Small intestine (tissue), 7 donors: ENCODE data around the gene CRACR2A. TPM values are rescaled to one million over a fixed set of nuclear protein-coding genes. Genes with fewer than 3 reads are reported as not detected.

ENCODE experiments used
- DNase-seq, 2 donors: peaks; one replicate each; pipeline versions ENCODE4 v3.0.0 to v3.0.0-alpha.2; 2013
- FAIRE-seq: peaks from 2 replicates; lab custom pipeline; 2012; peaks lifted over from hg19 to GRCh38; lab: Jason Lieb, UNC
- H3K27ac ChIP-seq, 3 donors: one replicate each; pipeline ENCODE4 v1.5.1; 2013; ENCODE audit warnings: low read length in 2 of 3, mild to moderate bottlenecking in 2 of 3, control low read depth in 1 of 3, inconsistent platforms in 1 of 3, low read depth in 1 of 3, moderate library complexity in 1 of 3
- H3K27me3 ChIP-seq, 3 donors: one replicate each; pipeline ENCODE4 v1.6.1; 2013; ENCODE audit warnings: low read length in 3 of 3, inconsistent platforms in 1 of 3; ENCODE audit not compliant: control insufficient read depth in 3 of 3, insufficient read depth in 3 of 3
- H3K36me3 ChIP-seq, 3 donors: one replicate each; pipeline ENCODE4 v1.6.1; 2013; ENCODE audit warnings: low read length in 3 of 3, inconsistent platforms in 1 of 3, low read depth in 1 of 3, mild to moderate bottlenecking in 1 of 3, moderate library complexity in 1 of 3; ENCODE audit not compliant: control insufficient read depth in 3 of 3, insufficient read depth in 2 of 3
- H3K4me1 ChIP-seq, 3 donors: one replicate each; pipeline ENCODE4 v1.6.1; 2013; ENCODE audit warnings: low read length in 2 of 3, inconsistent platforms in 1 of 3, low read depth in 1 of 3, mild to moderate bottlenecking in 1 of 3, moderate library complexity in 1 of 3; ENCODE audit not compliant: control insufficient read depth in 3 of 3, insufficient read depth in 2 of 3
- H3K4me3 ChIP-seq, 3 donors: one replicate each; pipeline ENCODE4 v1.5.1; 2013; ENCODE audit warnings: low read length in 3 of 3, control low read depth in 1 of 3, inconsistent platforms in 1 of 3, low read depth in 1 of 3, mild to moderate bottlenecking in 1 of 3, moderate library complexity in 1 of 3
- H3K9me3 ChIP-seq, 2 donors: one replicate each; pipeline ENCODE4 v1.6.1; 2013; ENCODE audit warnings: low read depth in 1 of 2, low read length in 1 of 2; ENCODE audit not compliant: control insufficient read depth in 2 of 2, insufficient read depth in 1 of 2
- WGBS, 3 donors: extraction: QIAGEN DNeasy Blood & Tissue Kit; methylation state at CpG; one replicate each; pipeline ENCODE4 v1.1.7; 2013; 5-methylcytosine and 5-hydroxymethylcytosine counted together
- polyA plus RNA-seq, 4 donors: library from polyadenylated mRNA; stranded (reverse) in 3 of 4; unstranded in 1 of 4; fragments of 200-250 nt in 3 of 4; fragments of 120-200 nt in 1 of 4; gene quantifications; one replicate each; pipeline versions ENCODE4 v1.2.1 to v1.2.3, GENCODE V29; 2013
- donor health status: healthy with polysubstance abuse.
- donor health status: control.
- donor health status: control.
- donor health status: Bipolar disorder and iron deficiency.
- donor health status: healthy.

Gene CRACR2A
- polyA plus RNA-seq, 4 donors, result 5.1 to 16.3 (median 8.8) TPM

GRCh38 chr12:3759878-3760277, 7.0 kb upstream of the CRACR2A start:
- H3K4me3 ChIP-seq, result no peak overlapping the region
- FAIRE-seq, result no peak
- no peak for DNase-seq
- WGBS, 3 donors, result 32 to 55% (median 49%) methylated on average over 2 of the region's 2 CpGs
- H3K4me1 ChIP-seq, result no peaks in the 10 kb centered on the region
- no peaks in the 10 kb centered on the region for H3K9me3 ChIP-seq
- no peaks in the 10 kb centered on the region for H3K27me3 ChIP-seq
- no peaks in the 10 kb centered on the region for H3K36me3 ChIP-seq
- H3K27ac ChIP-seq, result no peak overlapping the region

DNA sequence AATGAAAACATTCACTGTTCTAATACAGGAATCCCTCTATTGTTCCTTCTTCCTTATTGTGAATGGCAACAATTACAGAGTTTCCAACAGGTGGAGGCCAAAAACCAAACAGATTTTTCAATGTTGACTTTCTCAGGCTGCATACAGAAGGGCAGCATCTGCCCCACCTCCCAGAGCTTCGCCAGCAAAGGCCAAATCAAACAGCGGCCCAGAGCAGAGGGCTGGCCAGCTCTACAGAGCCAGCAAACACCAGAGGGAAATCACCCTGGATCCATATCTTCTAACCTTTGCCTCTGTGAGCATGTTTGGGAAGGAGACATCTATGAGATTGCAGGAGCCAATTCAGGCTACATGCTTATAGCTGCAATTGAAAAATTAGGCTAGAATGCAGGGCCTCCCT, 4.4 kb upstream of the CRACR2A start:
- FAIRE-seq (no peak), DNase-seq (peak in 1 of 2 donors; percentile 36)
- Histone ChIP-seq H3K9me3 (peaks cover 0 to 3% of the 10 kb centered on the region in 2 donors), H3K27me3 (peaks cover 0 to 4% (median 0%) of the 10 kb centered on the region in 3 donors), H3K4me1 (peaks cover 0 to 3% (median 0%) of the 10 kb centered on the region in 3 donors), H3K27ac (no peak overlapping the region), H3K36me3 (no peaks in the 10 kb centered on the region), H3K4me3 (no peak overlapping the region)
- WGBS, 3 donors, result 24 to 62% (median 53%) methylated on average over 2 of the region's 2 CpGs

DNA sequence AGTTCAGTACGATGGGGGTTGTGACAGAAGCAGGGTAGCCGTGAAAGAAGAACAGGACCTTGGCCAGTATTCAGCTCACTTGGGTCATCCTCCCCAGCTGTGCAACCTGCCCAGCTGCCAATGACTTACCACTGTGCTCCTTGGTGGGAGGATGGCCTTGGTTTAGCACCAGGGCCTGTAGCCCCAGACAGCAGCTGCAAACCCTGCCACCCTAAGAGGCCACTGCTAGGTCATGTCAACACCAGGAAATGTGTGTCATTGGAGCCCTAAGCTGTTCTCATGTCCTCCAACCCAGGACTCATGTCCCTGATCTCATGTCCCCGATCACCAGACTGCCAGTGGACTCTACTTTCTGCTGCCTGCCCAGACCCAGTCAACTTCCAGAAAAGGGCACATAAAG, 3.0 kb upstream of the CRACR2A start:
- Histone ChIP-seq H3K9me3 (peaks cover 0 to 3% of the 10 kb centered on the region in 2 donors), H3K4me1 (peaks cover 0 to 3% (median 0%) of the 10 kb centered on the region in 3 donors), H3K27me3 (peaks cover 0 to 4% (median 0%) of the 10 kb centered on the region in 3 donors), H3K27ac (no peak overlapping the region), H3K36me3 (no peaks in the 10 kb centered on the region), H3K4me3 (no peak overlapping the region)
- WGBS, 3 donors, result 89 to 97% (median 92%) methylated on average over 3 of the region's 3 CpGs
- FAIRE-seq (no peak), DNase-seq (no peak)

DNA sequence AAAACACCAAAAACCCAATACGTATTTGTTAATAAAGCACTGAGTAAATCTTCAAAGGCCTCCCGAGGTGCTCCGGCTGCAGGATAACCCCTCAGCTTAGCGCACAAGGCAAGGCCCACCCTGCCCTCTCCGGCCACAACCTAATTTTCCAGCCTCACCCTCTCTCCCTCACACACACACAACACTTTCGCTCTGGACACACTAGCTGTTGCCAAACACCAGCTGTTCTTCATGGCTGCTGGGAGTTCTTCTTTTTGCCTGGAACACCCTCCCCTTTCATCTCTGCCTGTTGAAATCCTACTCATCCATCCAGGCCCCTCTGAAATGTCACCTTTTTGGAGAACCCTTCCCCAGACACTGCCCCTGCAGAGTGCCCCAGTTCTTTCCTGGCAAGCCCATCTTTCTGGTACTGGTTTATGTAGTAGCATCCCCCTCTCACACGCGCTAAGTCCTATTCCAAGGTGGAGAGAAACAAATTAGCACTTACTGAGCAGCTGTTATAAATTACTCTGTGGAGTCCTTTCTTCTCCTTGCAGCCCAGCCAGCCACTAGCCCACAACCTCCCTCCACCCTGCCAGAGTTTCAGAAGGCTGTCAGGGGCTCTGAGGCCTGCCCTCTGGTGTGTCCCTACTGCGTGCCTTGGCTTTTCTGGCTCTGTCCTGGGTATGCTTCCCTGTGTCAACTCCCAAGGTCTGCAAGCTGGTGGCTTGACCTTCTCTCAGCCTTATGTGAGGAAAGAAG, 805 bp upstream of the CRACR2A start:
- DNase-seq, result no peak
- FAIRE-seq, result no peak

GRCh38 chr12:3752096-3752709, 706 bp downstream of the CRACR2A start:
- WGBS, 3 donors, result 35 to 39% (median 35%) methylated on average over 16 to 18 of the region's 18 CpGs
- no peak for FAIRE-seq
- Histone ChIP-seq H3K9me3 (peaks cover 0 to 3% of the 10 kb centered on the region in 2 donors), H3K4me1 (peaks cover 0 to 3% (median 0%) of the 10 kb centered on the region in 3 donors), H3K27me3 (peaks cover 0 to 6% (median 0%) of the 10 kb centered on the region in 3 donors), H3K36me3 (no peaks in the 10 kb centered on the region), H3K4me3 (peak overlapping the region; percentile 32 to 57 (median 49)), H3K27ac (peak overlapping the region; percentile 4 to 90 (median 48))
- peak; percentile 19 to 55 for DNase-seq

More for the DNA sequence above, 805 bp upstream of the CRACR2A start:
- Histone ChIP-seq H3K36me3 (no peaks in the 10 kb centered on the region), H3K27me3 (peaks cover 0 to 6% (median 0%) of the 10 kb centered on the region in 3 donors), H3K4me1 (peaks cover 0 to 3% (median 0%) of the 10 kb centered on the region in 3 donors), H3K27ac (peak overlapping the region in 2 of 3 donors; percentile 34 to 90), H3K4me3 (peak overlapping the region in 1 of 3 donors; percentile 49), H3K9me3 (peaks cover 0 to 3% of the 10 kb centered on the region in 2 donors)
- WGBS, 3 donors, result 54 to 77% (median 60%) methylated on average over 9 of the region's 9 CpGs

- H3K4me1 ChIP-seq, result peaks cover 0 to 3% (median 0%) of the 10 kb centered on the region in 3 donors
- DNase-seq, result no peak
- H3K27me3 ChIP-seq, result peaks cover 0 to 6% (median 0%) of the 10 kb centered on the region in 3 donors
- FAIRE-seq, result no peak
- WGBS, 3 donors, result 80 to 87% (median 85%) methylated on average over 15 of the region's 15 CpGs
- H3K4me3 ChIP-seq, result peak overlapping the region in 1 of 3 donors; percentile 49
- H3K36me3 ChIP-seq, result no peaks in the 10 kb centered on the region
- peaks cover 0 to 3% of the 10 kb centered on the region in 2 donors for H3K9me3 ChIP-seq
- H3K27ac ChIP-seq, result peak overlapping the region in 2 of 3 donors; percentile 4 to 90
Measured at GRCh38 chr12:3751151-3752095, 1.5 kb downstream of the CRACR2A start.

DNA sequence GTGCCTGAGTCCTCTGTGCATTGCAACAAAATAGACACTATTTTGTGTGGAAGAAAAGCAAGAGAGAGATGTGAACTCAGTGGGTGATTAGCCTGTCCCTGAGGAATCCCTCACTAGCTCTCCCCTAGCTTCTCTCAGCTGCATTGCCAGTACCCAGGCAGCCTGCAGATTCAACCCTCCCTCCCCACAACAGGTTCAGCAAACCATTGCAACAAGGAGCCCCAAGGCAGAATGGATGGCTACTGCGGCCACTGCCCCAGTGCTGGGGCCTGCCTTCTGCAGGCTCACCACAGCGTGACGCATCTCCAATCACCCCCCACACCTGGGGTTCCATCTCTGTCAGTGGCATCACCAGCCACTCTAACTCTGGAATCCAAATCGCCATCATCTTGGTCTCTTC, 2.3 kb downstream of the CRACR2A start:
- DNase-seq (no peak), FAIRE-seq (no peak)
- H3K27ac ChIP-seq, result no peak overlapping the region
- 88 to 96% (median 95%) methylated on average over 3 of the region's 4 CpGs for WGBS, 3 donors
- H3K9me3 ChIP-seq, result peaks cover 0 to 3% of the 10 kb centered on the region in 2 donors
- H3K27me3 ChIP-seq, result peaks cover 0 to 6% (median 0%) of the 10 kb centered on the region in 3 donors
- H3K4me1 ChIP-seq, result peaks cover 0 to 3% (median 0%) of the 10 kb centered on the region in 3 donors
- no peaks in the 10 kb centered on the region for H3K36me3 ChIP-seq
- H3K4me3 ChIP-seq, result no peak overlapping the region
